Measurements from ENCODE around the gene JPT1. TPM values are rescaled to one million over a fixed set of nuclear protein-coding genes. Genes with fewer than 3 reads are reported as not detected.
A peak's percentile ranks its signal among the peaks of the same experiment; 100 is the strongest.
"Not testable (repeated sequence)": the region's sequence is repeated elsewhere in the genome, so short reads cannot be mapped to it uniquely, and the experiment has no call there.

The JPT1 gene
- total RNA-seq, 2 donors from 2014 or later: 19.6 to 45.7 TPM

GRCh38 chr17:75135946-75136345, 18.4 kb downstream of the JPT1 start:
- DNase-seq (ENCODE audit: low spot score): no peak
- H3K36me3 ChIP-seq: no peaks in the 10 kb centered on the region

GRCh38 chr17:75135452-75135851, 18.9 kb downstream of the JPT1 start:
- DNase-seq (ENCODE audit: low spot score) (no peak), ATAC-seq (ENCODE audit: insufficient number of reproducible peaks, low FRiP score, low read depth) (no peak)
- Histone ChIP-seq H3K9me3 (no peaks in the 10 kb centered on the region), H3K4me3 (no peak overlapping the region), H3K27ac (no peak overlapping the region), H3K4me1 (ENCODE audit: control insufficient read depth in 1 of 2, low read depth in 2 of 2) (peaks cover 3 to 5% of the 10 kb centered on the region in 2 donors), H3K36me3 (no peaks in the 10 kb centered on the region), H3K27me3 (replicated peaks; ENCODE audit: insufficient read depth) (no peaks in the 10 kb centered on the region)
- TF ChIP-seq CTCF (IDR thresholded peaks at IDR 0.05): no peak

More at GRCh38 chr17:75135946-75136345, 18.4 kb downstream of the JPT1 start:
- H3K9me3 ChIP-seq: no peaks in the 10 kb centered on the region
- H3K27ac ChIP-seq: no peak overlapping the region
- peaks cover under 1 to 3% of the 10 kb centered on the region in 2 donors for H3K4me1 ChIP-seq (ENCODE audit: control insufficient read depth in 1 of 2, low read depth in 2 of 2)
- H3K27me3 ChIP-seq (replicated peaks; ENCODE audit: insufficient read depth): no peaks in the 10 kb centered on the region
- no peak for ATAC-seq (ENCODE audit: insufficient number of reproducible peaks, low FRiP score, low read depth)
- TF ChIP-seq CTCF (IDR thresholded peaks at IDR 0.05): no peak
- H3K4me3 ChIP-seq: no peak overlapping the region

GRCh38 chr17:75133607-75134347, 20.5 kb downstream of the JPT1 start:
- ATAC-seq (ENCODE audit: insufficient number of reproducible peaks, low FRiP score, low read depth); H3K36me3 ChIP-seq; H3K27ac ChIP-seq; DNase-seq (ENCODE audit: low spot score); H3K27me3 ChIP-seq (replicated peaks; ENCODE audit: insufficient read depth); H3K9me3 ChIP-seq; H3K4me3 ChIP-seq: not testable (repeated sequence)
- peaks cover 3 to 11% of the 10 kb centered on the region in 2 donors for H3K4me1 ChIP-seq (ENCODE audit: control insufficient read depth in 1 of 2, low read depth in 2 of 2)

GRCh38 chr17:75133001-75133400, 21.3 kb downstream of the JPT1 start:
- no peak overlapping the region for H3K4me3 ChIP-seq
- no peaks in the 10 kb centered on the region for H3K27me3 ChIP-seq (replicated peaks; ENCODE audit: insufficient read depth)
- ATAC-seq (ENCODE audit: insufficient number of reproducible peaks, low FRiP score, low read depth) (no peak), DNase-seq (ENCODE audit: low spot score) (no peak)
- no peak for TF ChIP-seq CTCF (IDR thresholded peaks at IDR 0.05)
- peaks cover 3 to 11% of the 10 kb centered on the region in 2 donors for H3K4me1 ChIP-seq (ENCODE audit: control insufficient read depth in 1 of 2, low read depth in 2 of 2)
- peaks cover 2% of the 10 kb centered on the region for H3K36me3 ChIP-seq
- no peak overlapping the region for H3K27ac ChIP-seq
- H3K9me3 ChIP-seq: no peaks in the 10 kb centered on the region

- not testable (repeated sequence) for H3K27me3 ChIP-seq (replicated peaks; ENCODE audit: insufficient read depth); ATAC-seq (ENCODE audit: insufficient number of reproducible peaks, low FRiP score, low read depth); H3K36me3 ChIP-seq; H3K9me3 ChIP-seq; DNase-seq (ENCODE audit: low spot score)
- H3K4me1 ChIP-seq (ENCODE audit: control insufficient read depth in 1 of 2, low read depth in 2 of 2): peaks cover 3 to 11% of the 10 kb centered on the region in 2 donors
- peak overlapping the region; percentile 89 for H3K27ac ChIP-seq
- peak overlapping the region; percentile 98 for H3K4me3 ChIP-seq
Observed at GRCh38 chr17:75132018-75133000, 22.0 kb downstream of the JPT1 start.

Data from thoracic aorta (tissue), 2 donors.